ENCODE data around the gene COMT.

The COMT gene

DNA sequence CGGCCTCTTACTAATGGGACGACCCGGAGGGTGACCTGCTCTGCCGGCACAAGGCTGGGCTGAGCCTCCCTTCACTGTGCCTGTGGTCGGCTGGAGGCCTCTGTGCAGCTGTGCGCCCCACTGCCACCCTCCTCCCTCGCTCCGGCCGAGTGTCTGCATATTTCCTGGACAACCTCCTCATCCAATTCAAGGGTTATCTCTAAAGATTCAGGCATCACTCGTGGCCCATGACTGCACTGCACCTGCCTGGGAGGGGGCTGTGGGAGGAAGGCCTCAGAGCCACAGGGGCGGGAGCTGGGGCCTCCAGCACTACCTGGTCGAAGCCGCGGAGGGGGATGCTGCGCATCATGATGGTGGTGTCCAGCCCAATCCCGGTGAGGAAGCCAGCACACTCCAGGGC is 43.8 kb upstream of the COMT start:
- no peak for DNase-seq (ENCODE audit: low spot score)
- H3K27ac ChIP-seq, result no peak overlapping the region
- H3K4me3 ChIP-seq, result no peak overlapping the region
- TF ChIP-seq, protein P1, sequence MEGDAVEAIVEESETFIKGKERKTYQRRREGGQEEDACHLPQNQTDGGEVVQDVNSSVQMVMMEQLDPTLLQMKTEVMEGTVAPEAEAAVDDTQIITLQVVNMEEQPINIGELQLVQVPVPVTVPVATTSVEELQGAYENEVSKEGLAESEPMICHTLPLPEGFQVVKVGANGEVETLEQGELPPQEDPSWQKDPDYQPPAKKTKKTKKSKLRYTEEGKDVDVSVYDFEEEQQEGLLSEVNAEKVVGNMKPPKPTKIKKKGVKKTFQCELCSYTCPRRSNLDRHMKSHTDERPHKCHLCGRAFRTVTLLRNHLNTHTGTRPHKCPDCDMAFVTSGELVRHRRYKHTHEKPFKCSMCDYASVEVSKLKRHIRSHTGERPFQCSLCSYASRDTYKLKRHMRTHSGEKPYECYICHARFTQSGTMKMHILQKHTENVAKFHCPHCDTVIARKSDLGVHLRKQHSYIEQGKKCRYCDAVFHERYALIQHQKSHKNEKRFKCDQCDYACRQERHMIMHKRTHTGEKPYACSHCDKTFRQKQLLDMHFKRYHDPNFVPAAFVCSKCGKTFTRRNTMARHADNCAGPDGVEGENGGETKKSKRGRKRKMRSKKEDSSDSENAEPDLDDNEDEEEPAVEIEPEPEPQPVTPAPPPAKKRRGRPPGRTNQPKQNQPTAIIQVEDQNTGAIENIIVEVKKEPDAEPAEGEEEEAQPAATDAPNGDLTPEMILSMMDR (IDR thresholded peaks at IDR 0.05), result no peak

DNA sequence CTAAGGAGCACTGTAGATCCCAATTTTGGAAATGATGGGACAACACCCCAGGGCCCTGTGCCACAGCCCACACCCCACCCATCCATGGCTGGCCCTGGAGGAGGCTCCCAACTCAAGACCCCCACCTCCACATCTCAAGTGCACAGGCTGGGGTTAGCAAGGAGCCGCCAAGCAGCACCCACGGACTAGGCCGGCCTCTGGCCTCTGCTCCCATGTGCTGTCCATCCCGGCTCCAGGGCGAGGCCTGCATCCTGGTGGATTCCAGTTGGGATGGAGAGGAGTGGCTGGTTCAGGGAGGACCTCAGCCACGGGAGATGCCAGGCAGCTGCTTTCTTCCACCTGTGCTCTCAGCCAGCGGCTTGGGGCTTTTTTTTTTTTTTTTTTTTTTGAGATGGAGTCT is 43.4 kb upstream of the COMT start:
- TF ChIP-seq, protein P1 (IDR thresholded peaks at IDR 0.05), result no peak
- Histone ChIP-seq H3K27ac (no peak overlapping the region), H3K4me3 (no peak overlapping the region)
- no peak for DNase-seq (ENCODE audit: low spot score)

DNA sequence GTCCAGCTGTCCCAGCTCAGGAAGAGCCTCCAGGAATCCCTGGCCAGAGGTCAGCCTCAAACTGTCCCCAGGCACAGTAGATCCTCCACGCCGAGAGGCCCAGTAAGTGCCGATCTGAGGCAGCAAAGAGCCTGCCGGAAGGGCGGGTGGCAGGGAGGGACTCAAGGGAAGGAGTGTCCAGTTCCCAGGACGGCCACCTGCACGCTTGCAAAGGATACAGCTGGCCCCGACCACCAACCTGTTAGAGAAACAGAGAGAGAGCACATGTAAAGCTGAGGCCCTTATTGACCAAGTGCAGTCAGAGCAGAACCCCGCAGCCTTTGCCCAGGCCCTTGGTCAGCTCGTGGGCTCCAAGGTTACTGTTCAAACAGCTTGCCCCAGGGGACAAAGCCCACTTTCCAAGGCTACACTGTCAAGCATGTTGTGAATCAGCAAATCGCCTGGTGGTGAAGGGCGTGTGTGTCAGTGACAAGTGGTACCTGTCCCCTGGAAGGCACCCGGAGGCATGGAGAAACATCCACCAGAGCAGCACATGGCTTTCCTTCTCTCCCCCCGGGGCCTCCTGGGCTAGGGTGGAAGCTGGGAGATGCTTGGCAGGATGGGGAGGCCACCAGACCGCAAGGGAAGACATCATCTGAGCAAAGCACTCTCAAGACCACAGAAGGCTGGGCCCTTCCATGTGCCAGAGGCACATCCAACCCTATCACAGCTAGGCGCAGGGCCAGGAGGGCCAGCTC is 42.6 kb upstream of the COMT start:
- TF ChIP-seq, protein P1 (IDR thresholded peaks at IDR 0.05), result no peak
- Histone ChIP-seq H3K27ac (no peak overlapping the region), H3K4me3 (no peak overlapping the region)
- DNase-seq (ENCODE audit: low spot score), result no peak

DNA sequence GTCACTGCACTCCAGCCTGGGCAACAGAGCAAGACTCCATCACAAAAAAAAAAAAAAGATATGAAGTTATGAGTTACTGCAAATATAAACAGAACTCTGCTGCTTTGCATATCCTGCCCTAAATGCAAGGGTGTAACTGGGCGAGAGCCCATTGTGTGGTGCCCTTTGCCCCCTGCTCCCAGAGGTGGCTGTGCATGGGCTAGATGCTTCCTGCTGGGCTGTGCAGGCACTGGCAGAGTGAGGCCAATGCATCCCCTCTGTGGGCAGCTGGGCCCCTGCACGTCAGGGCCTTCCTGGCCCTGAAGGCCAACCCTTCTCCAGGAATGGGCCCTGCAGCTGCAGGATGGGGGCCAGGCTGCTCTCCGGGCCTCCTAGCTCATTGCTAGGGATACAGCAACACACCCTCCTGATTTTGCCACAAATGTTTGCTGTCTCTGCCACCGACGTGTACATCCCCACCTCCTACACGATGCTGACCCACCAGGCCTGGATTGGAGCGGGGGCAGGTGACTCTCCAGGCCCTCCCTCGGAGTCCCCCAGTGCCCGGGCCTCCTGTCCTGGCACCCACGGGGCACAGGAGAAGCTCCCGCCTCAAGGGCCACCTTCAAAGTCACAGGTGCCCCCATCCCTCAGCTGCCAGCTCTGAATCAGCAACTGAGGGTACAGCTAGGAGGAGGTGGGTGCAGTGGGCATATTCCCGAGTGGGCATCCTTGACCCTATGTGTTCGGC is 40.7 kb upstream of the COMT start:
- TF ChIP-seq, protein P1 (IDR thresholded peaks at IDR 0.05), result no peak
- DNase-seq (ENCODE audit: low spot score), result no peak
- Histone ChIP-seq H3K4me3 (no peak overlapping the region), H3K27ac (no peak overlapping the region)

DNA sequence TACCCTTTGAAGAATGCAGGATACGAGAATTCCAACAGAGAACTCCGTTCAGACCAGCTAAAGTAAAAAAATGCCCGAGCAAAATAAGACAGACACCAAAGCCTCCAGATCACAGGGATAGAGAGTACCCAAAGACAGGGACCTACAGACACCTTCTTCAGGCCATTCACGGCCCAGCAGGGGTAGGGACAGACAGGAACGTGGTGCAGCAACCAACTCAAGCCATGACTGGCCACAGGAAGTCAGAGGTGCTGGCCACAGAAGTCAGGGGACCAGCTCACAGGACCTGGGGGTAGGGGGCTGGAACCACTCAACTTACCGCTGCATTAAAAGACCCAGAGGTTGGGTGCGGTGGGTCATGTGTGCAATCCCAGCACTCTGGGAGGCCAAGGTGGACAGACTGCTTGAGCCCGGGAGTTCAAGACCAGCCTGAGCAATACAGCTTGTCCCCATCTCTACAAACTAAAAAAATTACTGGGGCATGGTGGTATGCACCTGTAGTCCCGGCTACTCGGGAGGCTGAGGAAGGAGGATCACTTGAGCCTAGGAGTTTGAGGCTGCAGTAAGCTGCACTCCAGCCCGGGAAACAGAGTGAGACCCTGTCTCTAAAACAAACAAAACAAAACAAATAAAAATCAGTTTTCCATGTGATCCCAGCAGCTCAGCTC is 39.9 kb upstream of the COMT start:
- TF ChIP-seq, protein P1 (IDR thresholded peaks at IDR 0.05), result no peak
- DNase-seq (ENCODE audit: low spot score), result no peak
- no peak overlapping the region for H3K27ac ChIP-seq
- H3K4me3 ChIP-seq, result no peak overlapping the region

DNA sequence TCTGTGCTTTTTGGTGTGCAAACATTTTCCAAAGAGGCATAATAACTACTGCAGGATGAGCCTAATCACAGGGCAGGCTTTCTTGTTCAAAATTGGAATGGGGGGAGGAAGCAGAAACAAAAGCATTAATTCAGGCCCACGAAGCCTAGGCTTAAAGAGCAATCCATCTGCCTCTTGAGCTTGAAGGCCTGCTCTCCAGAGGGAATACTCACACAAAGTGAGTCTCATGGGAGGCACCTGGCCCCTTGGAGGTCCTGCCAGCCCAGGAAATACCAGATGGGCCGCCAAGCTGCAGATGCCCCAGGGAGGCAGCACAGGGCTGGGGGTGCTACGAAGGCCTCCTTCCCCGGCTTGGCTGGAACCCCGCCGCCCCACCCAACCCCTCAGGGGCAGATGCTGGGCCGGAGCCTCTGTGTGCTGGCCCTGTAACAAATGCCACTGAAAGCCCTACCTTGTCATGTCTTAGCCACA is 39.3 kb upstream of the COMT start:
- peak; percentile 55 for DNase-seq (ENCODE audit: low spot score)
- H3K4me3 ChIP-seq, result no peak overlapping the region
- H3K27ac ChIP-seq, result no peak overlapping the region
- TF ChIP-seq, protein P1 (IDR thresholded peaks at IDR 0.05), result no peak

Data from coronary artery (tissue), 2 donors.